ENCODE data around the gene UAP1.

DNA sequence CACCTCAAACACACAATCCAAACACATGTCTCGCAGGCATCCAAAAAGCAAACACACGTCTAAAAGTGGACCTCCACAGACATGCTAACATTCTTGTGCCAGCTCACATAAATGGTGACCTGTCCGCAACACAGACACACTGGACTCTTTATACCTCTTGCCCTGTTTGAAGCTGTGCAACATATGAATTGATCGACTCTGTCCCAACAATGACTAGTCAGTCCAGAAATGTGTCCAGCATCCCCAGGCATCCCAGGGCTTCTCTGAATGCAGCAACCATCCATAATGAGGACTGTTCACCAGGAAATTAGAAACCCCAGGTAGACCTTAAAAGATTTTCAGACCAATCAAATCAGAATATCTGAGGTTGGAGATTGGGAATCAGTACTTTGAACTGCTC lies 73.9 kb downstream of the UAP1 start:
- TF ChIP-seq, protein P1, sequence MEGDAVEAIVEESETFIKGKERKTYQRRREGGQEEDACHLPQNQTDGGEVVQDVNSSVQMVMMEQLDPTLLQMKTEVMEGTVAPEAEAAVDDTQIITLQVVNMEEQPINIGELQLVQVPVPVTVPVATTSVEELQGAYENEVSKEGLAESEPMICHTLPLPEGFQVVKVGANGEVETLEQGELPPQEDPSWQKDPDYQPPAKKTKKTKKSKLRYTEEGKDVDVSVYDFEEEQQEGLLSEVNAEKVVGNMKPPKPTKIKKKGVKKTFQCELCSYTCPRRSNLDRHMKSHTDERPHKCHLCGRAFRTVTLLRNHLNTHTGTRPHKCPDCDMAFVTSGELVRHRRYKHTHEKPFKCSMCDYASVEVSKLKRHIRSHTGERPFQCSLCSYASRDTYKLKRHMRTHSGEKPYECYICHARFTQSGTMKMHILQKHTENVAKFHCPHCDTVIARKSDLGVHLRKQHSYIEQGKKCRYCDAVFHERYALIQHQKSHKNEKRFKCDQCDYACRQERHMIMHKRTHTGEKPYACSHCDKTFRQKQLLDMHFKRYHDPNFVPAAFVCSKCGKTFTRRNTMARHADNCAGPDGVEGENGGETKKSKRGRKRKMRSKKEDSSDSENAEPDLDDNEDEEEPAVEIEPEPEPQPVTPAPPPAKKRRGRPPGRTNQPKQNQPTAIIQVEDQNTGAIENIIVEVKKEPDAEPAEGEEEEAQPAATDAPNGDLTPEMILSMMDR (conservative IDR thresholded peaks at IDR 0.05; ENCODE audit: low read length), result no peak
- TF ChIP-seq EZH2phosphoT487 (IDR thresholded peaks at IDR 0.05; ENCODE audit: borderline replicate concordance), result no peak

Measured in Loucy (cell line).